HS-5 (cell line): ENCODE results near the gene PSMA1.
"Not testable (repeated sequence)": the region's sequence is repeated elsewhere in the genome, so short reads cannot be mapped to it uniquely, and the experiment has no call there.

ENCODE experiments used
- DNase-seq: peaks from one replicate; pipeline ENCODE4 v3.0.0-alpha.2; 2012; ENCODE audit warnings: low read depth

The PSMA1 gene

DNA sequence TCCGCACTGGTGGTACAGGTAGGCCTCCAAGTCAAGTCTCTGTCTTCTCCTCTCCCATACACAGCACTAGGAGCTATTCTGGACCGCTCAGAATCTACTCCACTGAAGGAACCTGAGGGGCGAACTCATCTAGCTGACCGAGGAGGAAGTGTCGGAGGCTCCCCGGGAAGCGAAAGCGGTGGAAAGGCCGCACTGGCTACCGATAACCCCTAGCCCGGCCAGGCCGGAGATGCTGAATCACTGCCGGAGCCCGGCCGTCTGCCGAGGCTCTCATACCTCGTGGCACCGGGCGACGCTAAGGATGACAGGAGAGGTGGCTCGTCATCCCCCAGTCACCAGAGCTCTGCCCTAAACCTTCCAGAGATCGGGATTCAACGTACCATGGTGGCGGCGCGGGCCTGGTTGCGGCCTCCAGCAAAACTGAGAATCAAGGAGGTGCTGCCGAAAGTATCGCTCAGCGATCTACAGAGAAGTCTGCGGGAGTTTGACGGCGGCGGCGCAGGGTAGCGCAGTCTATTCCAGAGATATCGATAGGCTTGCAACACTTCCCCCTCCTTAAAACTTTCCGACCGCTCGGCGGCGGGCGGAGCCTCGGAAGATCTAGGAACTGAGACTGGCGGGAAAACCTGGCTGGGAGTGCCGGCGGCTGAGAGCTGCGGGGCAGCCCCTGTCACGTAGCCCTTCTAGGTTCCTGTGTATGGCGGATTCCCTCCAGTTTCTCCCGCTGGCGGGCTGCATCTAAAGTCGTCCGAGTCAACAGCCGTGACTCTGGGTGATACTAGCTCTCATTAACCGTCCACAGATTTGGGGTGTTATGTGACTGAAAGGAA, at the start of gene PSMA1:
Gene PSMA1, minus strand, starts transcription at position 470 of the 830 bp plus-strand sequence. Its CDS starts 87 bp downstream, at position 383.
- peak; percentile 86 for DNase-seq

DNA sequence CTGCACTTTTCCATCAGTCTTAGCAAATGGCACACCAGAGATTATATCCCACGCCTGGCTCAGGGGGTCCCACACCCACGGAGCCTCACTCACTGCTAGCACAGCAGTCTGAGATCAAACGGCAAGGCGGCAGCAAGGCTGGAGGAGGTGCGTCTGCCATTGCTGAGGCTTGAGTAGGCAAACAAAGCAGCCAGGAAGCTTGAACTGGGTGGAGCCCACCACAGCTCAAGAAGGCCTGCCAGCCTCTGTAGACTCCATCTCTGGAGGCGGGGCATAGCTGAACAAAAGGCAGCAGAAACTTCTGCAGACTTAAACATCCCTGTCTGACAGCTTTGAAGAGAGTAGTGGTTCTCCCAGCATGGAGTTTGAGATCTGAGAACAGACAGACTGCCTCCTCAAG, 49.3 kb upstream of the PSMA1 start:
- not testable (repeated sequence) for DNase-seq

DNA sequence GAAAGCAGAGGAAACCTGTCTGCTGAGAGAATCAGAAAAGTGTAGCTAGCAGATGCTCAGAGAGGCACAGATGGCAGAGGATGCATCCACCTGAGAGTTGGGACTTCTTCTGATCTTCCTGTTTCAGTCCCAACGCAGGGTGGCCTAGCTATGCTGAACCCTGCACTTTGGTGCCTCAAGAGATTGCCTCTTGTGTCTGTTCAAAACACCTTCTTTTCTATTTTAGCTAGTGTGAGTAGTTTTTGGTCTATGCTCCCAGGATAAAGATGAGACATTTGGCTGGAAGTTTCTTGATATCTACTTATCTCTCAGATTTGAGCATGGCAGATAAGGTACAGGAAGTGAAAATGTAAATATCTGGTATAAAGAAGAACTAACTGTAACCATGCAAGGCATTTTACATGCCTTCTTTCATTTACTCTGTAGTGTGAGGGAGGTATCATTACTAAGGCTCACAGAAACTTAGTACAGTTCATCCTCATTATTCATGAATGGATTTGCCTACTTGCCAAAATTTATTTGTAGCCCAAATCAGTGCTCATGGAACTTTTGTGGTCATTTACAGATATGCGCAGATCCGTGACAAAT, 47.0 kb upstream of the PSMA1 start:
- no peak for DNase-seq

DNA sequence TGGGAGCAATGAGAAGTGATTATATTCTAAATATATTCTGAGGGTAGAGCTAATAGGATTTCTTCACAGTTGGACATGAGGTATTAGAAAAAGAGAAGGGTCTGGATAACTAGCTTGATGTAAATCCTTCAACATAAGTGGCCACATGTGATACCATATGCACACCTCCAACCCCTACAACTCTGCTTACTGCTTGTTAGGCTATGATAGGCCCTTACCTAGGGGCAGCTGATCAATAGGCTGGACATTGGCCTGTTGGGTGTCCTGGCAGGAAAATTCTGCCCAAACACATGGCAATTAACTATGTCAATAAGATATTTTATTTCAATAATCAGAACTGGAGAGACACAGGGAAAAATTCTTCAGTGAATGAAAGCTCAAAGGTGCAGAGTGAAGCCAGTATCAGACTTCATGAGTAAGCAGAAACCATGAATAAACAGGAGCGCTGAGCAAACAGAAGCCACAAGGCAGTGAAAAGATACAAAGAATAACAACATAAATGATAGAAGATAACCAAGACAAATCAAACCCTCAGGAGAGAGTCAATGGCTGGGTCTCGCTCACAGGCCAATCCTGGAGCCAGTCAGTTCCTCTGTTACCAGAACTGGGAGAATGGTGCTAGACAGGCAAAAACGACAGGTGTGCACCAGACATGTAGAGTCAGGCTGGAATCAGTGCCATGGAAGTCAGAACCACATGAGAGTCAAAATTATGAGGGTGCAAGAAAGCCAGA, 46.3 kb upstream of the PSMA1 start:
- DNase-seq = no peak

DNA sequence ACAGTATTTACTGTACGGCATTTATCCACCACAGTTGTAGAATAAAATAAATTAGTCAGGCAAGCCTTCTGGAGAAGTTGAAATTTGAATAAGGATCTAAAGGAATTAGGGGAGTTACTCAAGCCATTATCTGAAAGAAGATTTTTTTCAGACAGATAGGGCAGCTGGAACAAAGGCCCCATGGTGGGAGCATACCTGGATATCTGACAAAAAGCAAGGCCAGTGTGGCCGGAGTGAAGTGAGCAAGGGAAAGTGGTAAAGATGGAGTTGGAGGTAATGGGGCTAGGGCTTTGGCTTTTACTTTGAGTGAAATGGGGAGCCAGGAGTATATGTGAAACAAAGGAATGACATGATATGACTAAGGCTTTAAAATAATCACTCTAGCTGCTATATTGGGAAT, 45.7 kb upstream of the PSMA1 start:
- no peak for DNase-seq

DNA sequence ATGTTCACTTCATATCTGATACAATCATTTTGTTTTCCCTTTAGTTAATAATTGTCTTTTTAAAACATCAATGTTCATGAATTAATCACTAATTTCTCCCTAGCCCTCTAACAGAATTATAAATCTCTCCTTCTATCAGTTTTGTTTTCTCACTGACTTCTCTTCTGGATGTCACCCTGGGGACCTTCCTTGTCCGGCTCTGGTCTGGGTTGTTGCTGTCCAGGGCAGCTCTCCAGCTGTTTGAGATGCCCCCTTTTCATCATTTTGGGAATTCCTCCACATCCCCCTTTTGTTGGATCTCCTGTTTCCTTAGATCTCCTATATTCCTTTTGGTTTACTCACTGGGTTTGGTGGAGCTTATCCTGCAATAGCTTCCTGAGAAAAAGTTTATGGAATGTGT, 35.6 kb upstream of the PSMA1 start:
- no peak for DNase-seq

DNA sequence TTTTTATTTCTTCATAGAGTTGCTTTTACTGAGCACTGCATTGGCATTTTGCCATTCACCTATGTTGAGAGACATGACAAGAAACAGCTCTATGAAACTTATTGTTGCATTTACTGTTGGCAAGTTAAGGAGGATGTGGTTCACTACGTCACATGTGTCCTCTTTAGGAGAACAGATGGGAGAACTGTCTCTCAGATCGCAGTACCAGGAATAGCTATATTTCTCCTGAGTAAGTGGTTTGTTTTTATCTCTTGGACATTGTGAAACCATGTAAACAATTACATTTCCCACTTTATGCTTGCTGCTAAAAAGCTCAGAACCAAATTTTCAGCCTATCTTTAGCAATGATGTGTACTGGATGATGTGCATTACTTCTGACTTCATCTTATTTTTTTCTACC, 34.8 kb upstream of the PSMA1 start:
- DNase-seq = no peak

DNA sequence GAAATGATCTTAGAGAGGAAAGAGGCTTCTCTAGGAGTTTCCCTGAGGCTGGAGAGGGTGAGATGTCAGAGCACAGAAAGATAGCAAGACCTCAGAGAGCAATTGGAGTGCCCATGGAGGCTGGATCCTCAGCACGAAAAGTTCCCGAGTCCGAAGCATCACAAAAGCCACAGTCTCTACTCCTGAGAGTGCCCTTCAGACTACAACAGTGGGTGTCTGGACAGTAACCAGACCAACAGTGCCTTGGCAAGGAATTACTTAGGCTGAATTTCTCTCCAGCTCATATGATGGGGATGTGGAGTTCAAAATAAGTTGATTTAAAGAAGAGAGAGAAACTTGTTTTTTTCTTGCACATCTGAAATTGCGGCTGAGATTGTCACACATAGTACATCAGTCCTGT, 31.9 kb upstream of the PSMA1 start:
- no peak for DNase-seq

DNA sequence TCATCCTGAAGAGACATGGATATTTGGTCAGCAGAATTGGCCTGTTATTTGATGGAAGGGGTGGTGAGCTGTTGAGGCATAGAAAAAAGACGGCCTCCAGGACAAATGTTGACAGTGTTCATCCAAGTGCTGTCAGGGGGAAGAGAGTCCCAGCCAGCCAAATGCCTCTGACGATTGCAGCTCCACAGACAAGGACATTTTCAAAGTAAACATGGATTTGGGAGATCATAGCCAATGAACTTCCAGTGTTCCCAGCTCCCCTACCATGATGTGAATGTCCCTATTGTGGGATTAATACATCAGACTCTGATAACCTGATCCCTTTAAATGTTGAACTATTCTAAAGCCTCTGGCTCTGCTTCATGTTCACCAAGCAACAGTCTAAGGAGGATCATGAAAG, 31.2 kb upstream of the PSMA1 start:
- no peak for DNase-seq

DNA sequence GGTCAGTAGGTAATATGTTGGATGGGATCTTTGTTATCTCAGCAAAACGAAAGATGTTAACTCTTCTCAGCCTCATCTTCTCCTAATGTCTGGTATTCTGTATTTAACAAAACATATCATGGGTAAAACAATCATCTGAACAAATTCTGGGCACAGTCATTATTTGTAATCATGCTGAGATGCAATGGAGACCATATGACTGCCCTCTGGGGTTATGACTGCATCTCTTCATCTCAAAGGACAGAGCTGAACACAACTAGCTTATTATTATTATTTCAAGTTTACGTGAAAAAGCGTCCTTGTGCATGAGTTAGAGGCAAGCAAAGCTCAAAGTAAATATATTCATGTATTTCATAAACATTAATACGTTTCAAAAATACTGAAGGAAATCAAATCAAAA, 29.7 kb upstream of the PSMA1 start:
- DNase-seq = no peak

DNA sequence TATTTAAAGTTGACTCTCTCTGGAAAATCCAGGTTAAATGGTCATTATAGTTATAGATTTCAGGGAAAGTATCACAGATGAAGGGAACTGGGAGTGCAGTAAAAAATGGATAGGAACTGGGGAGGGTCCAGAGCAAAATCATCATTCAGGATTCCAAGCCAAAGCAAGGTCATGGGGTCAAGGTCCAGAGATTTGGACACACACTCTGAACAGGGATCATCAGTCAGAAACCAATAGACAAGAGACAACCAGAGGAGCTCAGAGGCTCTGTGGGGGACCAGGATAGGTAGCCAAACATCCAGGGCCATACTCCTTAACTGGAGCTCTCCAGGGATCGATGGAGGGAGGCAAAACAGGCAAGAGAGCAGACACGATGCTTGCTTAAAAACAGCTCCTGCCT, 27.3 kb upstream of the PSMA1 start:
- no peak for DNase-seq

DNA sequence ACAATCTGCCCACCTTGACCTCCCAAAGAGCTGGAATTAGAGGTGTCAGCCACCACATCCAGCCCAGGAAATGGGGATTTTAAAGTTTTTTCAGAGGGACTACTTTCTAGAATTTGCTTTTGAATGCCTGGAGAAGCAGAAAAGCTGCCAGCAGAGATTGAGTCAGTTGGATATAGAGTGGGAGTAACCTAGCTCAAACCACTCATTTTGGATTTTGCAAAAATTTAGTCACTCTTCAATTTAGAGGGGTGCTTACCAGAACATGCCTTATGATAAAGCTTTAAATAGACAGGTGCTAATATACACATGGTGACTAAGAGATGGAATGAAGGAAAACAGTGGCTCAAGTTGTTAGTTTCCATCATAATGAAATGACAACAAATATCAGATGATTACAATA, 26.5 kb upstream of the PSMA1 start:
- no peak for DNase-seq

DNA sequence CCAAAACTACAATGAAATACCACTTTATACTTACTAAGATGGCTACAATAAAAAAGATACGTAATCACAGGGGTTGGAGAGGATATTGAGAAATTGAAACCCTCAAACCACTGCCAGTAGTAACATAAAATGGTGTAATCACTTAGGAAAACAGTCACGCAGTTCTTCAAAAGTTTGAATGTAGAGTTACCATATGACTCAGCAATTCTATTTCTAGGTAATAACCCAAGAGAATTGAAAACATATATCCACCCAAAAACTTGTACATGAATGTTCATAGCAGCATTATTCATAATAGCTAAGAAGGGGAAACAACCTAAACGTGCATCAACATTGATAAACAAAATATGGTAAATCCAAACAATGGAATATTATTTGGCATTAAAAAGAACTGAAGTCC, 24.4 kb upstream of the PSMA1 start:
- peak; percentile 46 for DNase-seq

DNA sequence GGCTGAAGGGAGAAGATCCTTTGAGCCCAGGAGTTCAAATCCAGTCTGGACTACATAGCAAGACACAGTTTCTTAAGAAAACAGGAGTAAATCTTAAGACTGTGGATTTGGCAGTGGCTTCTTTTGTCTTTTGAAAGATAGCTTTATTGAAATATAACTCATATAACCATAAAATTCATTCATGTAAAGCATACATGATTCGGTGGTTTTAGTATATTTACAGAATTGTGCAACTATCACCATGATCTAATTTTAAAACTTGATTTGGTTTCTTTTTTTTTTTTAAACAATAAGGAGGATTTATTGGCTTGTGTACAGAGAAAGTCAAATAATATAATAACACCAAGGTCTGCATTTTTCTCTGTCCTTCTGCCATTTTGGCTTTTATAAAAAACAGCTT, 23.1 kb upstream of the PSMA1 start:
- DNase-seq = no peak

DNA sequence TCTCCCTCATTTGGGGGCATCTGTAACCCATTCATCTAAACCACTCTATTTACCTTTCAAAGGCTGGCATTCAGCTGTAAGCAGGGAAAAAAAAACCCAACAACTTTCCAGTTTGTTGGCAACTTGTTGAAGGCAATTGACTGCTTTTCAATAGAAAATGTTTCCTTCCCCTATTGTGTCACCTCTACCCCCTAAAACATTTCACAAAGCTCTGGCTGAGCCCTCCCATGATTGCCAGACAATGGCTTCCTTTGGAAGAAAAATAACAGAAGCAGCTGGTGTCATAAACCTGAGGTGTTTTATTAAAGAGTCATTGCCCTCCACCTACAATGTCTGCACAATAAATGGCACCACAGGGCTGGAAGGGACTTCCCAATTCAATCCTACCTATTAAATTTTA, 22.1 kb upstream of the PSMA1 start:
- DNase-seq = no peak

DNA sequence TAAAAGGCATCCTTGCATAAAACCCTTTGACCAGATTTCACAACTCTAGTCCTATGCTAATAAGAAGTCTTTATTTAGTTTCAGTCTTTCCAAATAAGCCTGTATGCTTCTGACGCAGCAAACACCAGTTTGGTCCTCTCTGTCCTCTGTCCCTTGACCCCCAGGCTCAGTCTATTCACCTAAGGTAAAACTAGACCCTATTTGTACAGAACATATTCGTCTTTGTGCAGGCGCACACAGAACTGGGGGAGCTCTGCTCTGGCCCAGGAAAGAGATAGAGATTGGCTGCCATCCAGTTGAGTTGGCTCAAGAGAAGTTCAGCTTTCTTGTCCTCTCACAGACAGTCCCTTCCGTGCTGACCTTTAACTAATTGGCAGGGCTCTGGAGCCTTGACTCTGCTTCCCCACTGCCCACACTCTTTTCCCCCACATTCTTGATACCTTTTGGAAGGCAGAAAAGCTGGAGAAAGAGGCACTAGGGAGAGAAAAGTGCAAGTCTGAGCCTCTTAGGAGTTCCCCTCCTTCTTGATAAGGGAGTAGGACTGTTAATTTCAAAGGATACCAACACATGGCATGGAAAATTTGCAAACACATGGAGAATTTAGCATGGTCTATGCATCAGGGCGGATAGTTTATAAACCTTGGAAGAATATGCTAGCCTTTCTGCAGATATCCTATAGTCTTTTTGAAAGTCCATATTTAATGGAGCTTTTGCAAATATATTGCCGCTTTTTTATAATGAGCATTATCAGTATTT, 21.2 kb upstream of the PSMA1 start:
- no peak for DNase-seq

DNA sequence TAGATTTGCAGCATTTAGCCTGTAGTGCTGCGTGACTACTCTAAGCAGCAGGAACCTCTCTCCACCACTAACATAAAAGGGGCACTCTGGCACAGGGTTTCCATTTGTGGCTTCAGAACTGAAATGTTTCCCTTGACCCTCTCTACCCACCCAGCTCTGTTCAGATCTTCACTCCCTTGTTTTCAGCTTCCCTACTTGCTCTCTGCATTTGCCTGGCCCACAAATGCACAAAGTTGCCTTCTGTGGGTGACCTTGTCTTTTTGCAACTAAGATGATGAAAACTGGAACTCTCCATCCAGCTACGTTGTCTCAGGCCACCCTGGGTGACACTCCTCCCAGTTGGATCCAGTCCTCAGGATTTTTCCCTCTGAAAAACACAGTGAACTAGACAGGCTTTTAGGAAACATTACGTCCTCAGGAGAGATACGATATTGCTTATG, 19.8 kb upstream of the PSMA1 start:
- no peak for DNase-seq

DNA sequence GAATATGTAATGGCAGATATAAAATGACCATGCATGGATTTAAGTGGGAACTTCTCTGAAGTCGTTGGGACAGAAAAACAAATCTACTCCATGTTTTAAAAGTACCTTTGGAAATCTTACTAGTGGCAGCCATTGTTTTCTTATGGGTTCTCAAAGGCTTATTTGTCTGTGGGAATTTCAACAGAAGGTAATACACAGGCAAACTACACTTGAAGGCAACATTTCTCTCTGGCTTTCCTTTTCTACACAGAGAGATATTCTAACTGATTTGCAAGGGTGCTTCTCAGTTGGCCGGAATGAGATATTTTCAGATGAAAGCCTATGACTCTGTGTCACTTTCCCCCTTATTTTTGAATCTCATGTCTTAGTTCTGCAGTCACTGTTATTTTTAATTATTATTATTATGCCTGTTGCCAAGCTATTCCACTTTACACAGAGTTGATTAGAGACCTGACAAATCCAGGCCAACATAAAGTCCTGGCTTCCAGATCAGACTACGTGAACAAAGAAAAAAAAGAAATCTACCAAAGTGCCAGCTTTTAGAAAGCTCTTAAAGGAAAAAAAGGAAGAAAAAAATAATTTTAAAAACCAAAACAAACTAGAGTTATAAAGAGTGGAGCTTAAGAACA, 18.9 kb upstream of the PSMA1 start:
- DNase-seq = no peak

DNA sequence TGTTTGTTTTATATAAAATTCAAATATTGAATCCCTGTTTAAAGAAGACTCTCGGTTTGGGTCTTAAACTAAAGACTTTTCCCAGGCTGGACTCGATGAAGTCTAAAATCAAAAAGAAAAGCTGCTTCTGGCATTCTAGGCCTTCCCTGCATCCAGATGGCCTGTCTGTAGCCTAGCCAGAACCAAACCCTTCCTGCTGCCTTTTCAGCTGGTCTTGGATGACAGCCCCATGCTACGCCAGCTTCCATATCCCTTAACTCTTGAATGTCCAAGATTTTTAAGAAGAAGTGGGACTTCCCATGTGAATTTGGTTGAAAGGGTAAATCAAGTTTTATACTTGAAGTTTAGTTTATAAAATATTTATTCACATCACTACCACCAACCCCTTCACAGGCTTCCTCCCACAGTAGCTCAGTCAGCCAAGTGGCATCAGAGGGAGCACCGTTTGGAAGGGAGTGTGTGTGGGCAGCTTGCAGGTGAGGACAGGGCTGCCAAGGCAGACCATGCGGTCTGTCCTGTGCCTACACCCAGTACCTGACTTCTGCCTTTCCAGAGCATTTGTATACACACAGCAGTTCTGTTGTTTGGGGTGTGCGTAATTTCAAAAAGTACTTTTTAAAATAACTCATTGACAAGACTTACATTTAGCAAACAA, 18.2 kb upstream of the PSMA1 start:
- DNase-seq = no peak

DNA sequence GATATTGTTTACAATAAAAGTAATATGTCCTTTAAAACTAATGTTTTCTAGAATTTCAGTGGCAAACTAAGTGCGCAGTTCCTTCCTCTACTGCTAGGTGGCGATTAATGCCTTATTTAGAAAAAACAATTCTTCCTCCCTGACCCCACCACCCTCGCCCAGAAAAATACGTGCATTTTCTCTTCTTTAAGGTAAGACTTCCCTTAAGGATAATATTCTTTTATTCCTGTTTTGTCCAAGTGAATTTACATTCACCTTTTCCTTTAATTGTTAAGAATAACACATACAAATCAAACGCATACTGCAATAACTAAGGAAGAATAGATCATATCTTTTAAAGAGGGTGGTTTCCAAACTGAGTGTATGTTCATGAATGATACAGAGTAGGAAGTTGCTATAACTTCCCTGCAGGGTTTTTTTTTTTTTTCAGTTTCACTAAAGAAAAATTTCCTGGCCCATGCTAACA, 17.0 kb upstream of the PSMA1 start:
- DNase-seq = no peak

DNA sequence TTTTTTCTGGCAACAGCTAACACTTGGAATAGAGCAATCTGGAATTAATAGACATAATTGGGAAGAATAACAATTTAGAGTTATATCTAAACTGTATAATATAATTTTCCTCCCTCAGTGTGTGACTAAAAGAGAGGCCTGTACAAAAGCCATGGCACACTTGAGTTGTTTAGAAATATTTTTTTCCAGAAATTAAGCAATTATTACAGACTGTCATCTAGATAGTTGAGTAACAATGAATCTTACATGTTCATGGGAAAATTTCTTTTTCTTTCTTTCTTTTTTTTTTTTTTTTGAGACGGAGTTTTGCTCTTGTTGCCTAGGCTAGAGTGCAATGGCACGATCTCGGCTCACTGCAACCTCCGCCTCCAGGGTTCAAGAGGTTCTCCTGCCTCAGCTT, 15.0 kb upstream of the PSMA1 start:
- not testable (repeated sequence) for DNase-seq
